Stimulated activated naive B cell treated with anti-CD40 and anti-IgM and Interleukin-4, amounts not matched to agents 10 μg/mL and 1 μg/mL and 100 μg/mL, for 72 hours (primary cell): ENCODE data around the gene KLRG1.

ENCODE experiments used
- ATAC-seq, 2 donors: fragments of 150-1000 bp; cut with Tn5 transposase; replicated peaks; 2 replicates each; pipeline ENCODE4 v1.10.0; 2021; ENCODE audit warnings: moderate library complexity in 1 of 2
- DNase-seq: peaks from one replicate; pipeline ENCODE4 v3.0.0; 2021
- H3K27ac Mint-ChIP-seq: one replicate; pipeline ENCODE4 v1.8.0; 2022; ENCODE audit warnings: mild to moderate bottlenecking, mixed read lengths
- H3K27me3 Mint-ChIP-seq, 2 donors: one replicate each; pipeline ENCODE4 v1.8.0; 2022; ENCODE audit warnings: mixed read lengths in 2 of 2
- H3K36me3 Mint-ChIP-seq, 2 donors: one replicate each; pipeline ENCODE4 v1.8.0; 2022; ENCODE audit warnings: mixed read lengths in 2 of 2, mild to moderate bottlenecking in 1 of 2
- H3K4me1 Mint-ChIP-seq, 2 donors: one replicate each; pipeline ENCODE4 v1.8.0; 2022; ENCODE audit warnings: mixed read lengths in 2 of 2, mild to moderate bottlenecking in 1 of 2
- H3K4me3 Mint-ChIP-seq, 2 donors: one replicate each; pipeline ENCODE4 v1.8.0; 2022; ENCODE audit warnings: mild to moderate bottlenecking in 2 of 2, mixed read lengths in 2 of 2, moderate library complexity in 1 of 2
- H3K9me3 Mint-ChIP-seq, 2 donors: one replicate each; pipeline ENCODE4 v1.8.0; 2022; ENCODE audit warnings: mixed read lengths in 2 of 2, mild to moderate bottlenecking in 1 of 2

KLRG1 gene

GRCh38 chr12:8956772-8957171 lies 32.6 kb upstream of the KLRG1 start:
- ATAC-seq, result no peak
- H3K36me3 Mint-ChIP-seq, result peaks cover 30 to 31% of the 10 kb centered on the region in 2 donors
- no peak for DNase-seq
- no peaks in the 10 kb centered on the region for H3K27me3 Mint-ChIP-seq
- H3K4me1 Mint-ChIP-seq, result peaks cover under 1 to 5% of the 10 kb centered on the region in 2 donors
- peaks cover 3 to 4% of the 10 kb centered on the region in 2 donors for H3K9me3 Mint-ChIP-seq
- H3K27ac Mint-ChIP-seq, result no peak overlapping the region
- no peak overlapping the region for H3K4me3 Mint-ChIP-seq

- ATAC-seq, result no peak
- no peak overlapping the region for H3K4me3 Mint-ChIP-seq
- no peaks in the 10 kb centered on the region for H3K27me3 Mint-ChIP-seq
- H3K36me3 Mint-ChIP-seq, result peaks cover 38% of the 10 kb centered on the region in 2 donors
- no peak overlapping the region for H3K27ac Mint-ChIP-seq
- H3K4me1 Mint-ChIP-seq, result no peaks in the 10 kb centered on the region
- DNase-seq, result no peak
- H3K9me3 Mint-ChIP-seq, result peaks cover 4 to 7% of the 10 kb centered on the region in 2 donors
These were observed 31.8 kb upstream of the KLRG1 start for GRCh38 chr12:8957561-8957960.

- Mint-ChIP-seq H3K9me3 (peaks cover 2 to 6% of the 10 kb centered on the region in 2 donors), H3K27me3 (no peaks in the 10 kb centered on the region), H3K4me3 (no peak overlapping the region), H3K27ac (no peak overlapping the region), H3K36me3 (peaks cover 34 to 35% of the 10 kb centered on the region in 2 donors), H3K4me1 (no peaks in the 10 kb centered on the region)
- ATAC-seq (no peak), DNase-seq (no peak)
These were observed 31.3 kb upstream of the KLRG1 start for GRCh38 chr12:8958066-8958465.

- H3K27me3 Mint-ChIP-seq, result no peaks in the 10 kb centered on the region
- no peak overlapping the region for H3K4me3 Mint-ChIP-seq
- peaks cover 37 to 38% of the 10 kb centered on the region in 2 donors for H3K36me3 Mint-ChIP-seq
- peaks cover 5 to 12% of the 10 kb centered on the region in 2 donors for H3K9me3 Mint-ChIP-seq
- H3K27ac Mint-ChIP-seq, result no peak overlapping the region
- DNase-seq (no peak), ATAC-seq (no peak)
- no peaks in the 10 kb centered on the region for H3K4me1 Mint-ChIP-seq
These were observed 29.2 kb upstream of the KLRG1 start for GRCh38 chr12:8960176-8960575.

- Mint-ChIP-seq H3K27ac (no peak overlapping the region), H3K36me3 (peaks cover 12 to 18% of the 10 kb centered on the region in 2 donors), H3K4me1 (no peaks in the 10 kb centered on the region), H3K27me3 (no peaks in the 10 kb centered on the region), H3K9me3 (peaks cover 13 to 15% of the 10 kb centered on the region in 2 donors), H3K4me3 (no peak overlapping the region)
- ATAC-seq (no peak), DNase-seq (no peak)
These were observed 20.6 kb upstream of the KLRG1 start for GRCh38 chr12:8968761-8969160.

GRCh38 chr12:8969861-8970411 lies 19.4 kb upstream of the KLRG1 start:
- Mint-ChIP-seq H3K4me3 (no peak overlapping the region), H3K4me1 (no peaks in the 10 kb centered on the region), H3K9me3 (peaks cover 8 to 10% of the 10 kb centered on the region in 2 donors), H3K27me3 (no peaks in the 10 kb centered on the region), H3K36me3 (peaks cover 9 to 13% of the 10 kb centered on the region in 2 donors), H3K27ac (no peak overlapping the region)
- DNase-seq (no peak), ATAC-seq (no peak)

GRCh38 chr12:8970432-8970831 lies 18.9 kb upstream of the KLRG1 start:
- Mint-ChIP-seq H3K9me3 (peaks cover 8 to 11% of the 10 kb centered on the region in 2 donors), H3K27me3 (no peaks in the 10 kb centered on the region), H3K4me1 (no peaks in the 10 kb centered on the region), H3K36me3 (peaks cover 9 to 12% of the 10 kb centered on the region in 2 donors), H3K27ac (no peak overlapping the region), H3K4me3 (no peak overlapping the region)
- ATAC-seq (no peak), DNase-seq (no peak)

GRCh38 chr12:8980137-8980536 lies 9.2 kb upstream of the KLRG1 start:
- Mint-ChIP-seq H3K9me3 (peaks cover 9 to 10% of the 10 kb centered on the region in 2 donors), H3K27me3 (no peaks in the 10 kb centered on the region), H3K4me3 (no peak overlapping the region), H3K4me1 (no peaks in the 10 kb centered on the region), H3K36me3 (peaks cover 20 to 24% of the 10 kb centered on the region in 2 donors), H3K27ac (no peak overlapping the region)
- ATAC-seq, result no peak
- DNase-seq, result no peak

GRCh38 chr12:8985213-8985754 lies 4.1 kb upstream of the KLRG1 start:
- H3K27me3 Mint-ChIP-seq, result no peaks in the 10 kb centered on the region
- H3K36me3 Mint-ChIP-seq, result peaks cover 7 to 9% of the 10 kb centered on the region in 2 donors
- ATAC-seq (peak in 1 of 2 donors; percentile 9), DNase-seq (no peak)
- H3K27ac Mint-ChIP-seq, result no peak overlapping the region
- H3K4me1 Mint-ChIP-seq, result peaks cover 14 to 23% of the 10 kb centered on the region in 2 donors
- no peak overlapping the region for H3K4me3 Mint-ChIP-seq
- H3K9me3 Mint-ChIP-seq, result peaks cover 3% of the 10 kb centered on the region in 2 donors

- no peaks in the 10 kb centered on the region for H3K27me3 Mint-ChIP-seq
- DNase-seq (no peak), ATAC-seq (no peak)
- H3K4me1 Mint-ChIP-seq, result peaks cover 14 to 27% of the 10 kb centered on the region in 2 donors
- H3K9me3 Mint-ChIP-seq, result no peaks in the 10 kb centered on the region
- no peaks in the 10 kb centered on the region for H3K36me3 Mint-ChIP-seq
- H3K27ac Mint-ChIP-seq, result no peak overlapping the region
- no peak overlapping the region for H3K4me3 Mint-ChIP-seq
These were observed 2.2 kb upstream of the KLRG1 start for GRCh38 chr12:8987163-8987562.

GRCh38 chr12:8987685-8988084 lies 1.7 kb upstream of the KLRG1 start:
- ATAC-seq (no peak), DNase-seq (no peak)
- Mint-ChIP-seq H3K27ac (no peak overlapping the region), H3K27me3 (no peaks in the 10 kb centered on the region), H3K4me3 (no peak overlapping the region), H3K36me3 (no peaks in the 10 kb centered on the region), H3K4me1 (peaks cover 14 to 31% of the 10 kb centered on the region in 2 donors), H3K9me3 (no peaks in the 10 kb centered on the region)

- Mint-ChIP-seq H3K9me3 (no peaks in the 10 kb centered on the region), H3K27me3 (no peaks in the 10 kb centered on the region), H3K27ac (no peak overlapping the region), H3K36me3 (peaks cover 0 to 2% of the 10 kb centered on the region in 2 donors), H3K4me3 (no peak overlapping the region), H3K4me1 (peaks cover 18 to 45% of the 10 kb centered on the region in 2 donors)
- ATAC-seq (no peak), DNase-seq (no peak)
These were observed 2.3 kb downstream of the KLRG1 start for GRCh38 chr12:8991371-8992345.

GRCh38 chr12:8993827-8994226 lies 4.5 kb downstream of the KLRG1 start:
- H3K27ac Mint-ChIP-seq, result no peak overlapping the region
- H3K4me1 Mint-ChIP-seq, result peaks cover 15 to 47% of the 10 kb centered on the region in 2 donors
- no peaks in the 10 kb centered on the region for H3K27me3 Mint-ChIP-seq
- no peaks in the 10 kb centered on the region for H3K9me3 Mint-ChIP-seq
- peaks cover 4 to 7% of the 10 kb centered on the region in 2 donors for H3K36me3 Mint-ChIP-seq
- ATAC-seq, result no peak
- no peak overlapping the region for H3K4me3 Mint-ChIP-seq
- DNase-seq, result no peak

- Mint-ChIP-seq H3K4me1 (peaks cover 11 to 48% of the 10 kb centered on the region in 2 donors), H3K9me3 (no peaks in the 10 kb centered on the region), H3K4me3 (no peak overlapping the region), H3K36me3 (peaks cover 7 to 9% of the 10 kb centered on the region in 2 donors), H3K27me3 (no peaks in the 10 kb centered on the region), H3K27ac (no peak overlapping the region)
- DNase-seq (no peak), ATAC-seq (no peak)
These were observed 5.9 kb downstream of the KLRG1 start for GRCh38 chr12:8995021-8995775.
